DMS114 treated with DMSO at 0.1 percent for 48 hours (cell line): Measurements from ENCODE around the gene MTMR3.

Experiments used
- DNase-seq: peaks from one replicate; lab custom pipeline; 2025; ENCODE audit not compliant: unreplicated experiment; lab: John Stamatoyannopoulos, UW

MTMR3 gene

GRCh38 chr22:29914165-29914564 is 31.2 kb downstream of the MTMR3 start:
- no peak for DNase-seq

DNA sequence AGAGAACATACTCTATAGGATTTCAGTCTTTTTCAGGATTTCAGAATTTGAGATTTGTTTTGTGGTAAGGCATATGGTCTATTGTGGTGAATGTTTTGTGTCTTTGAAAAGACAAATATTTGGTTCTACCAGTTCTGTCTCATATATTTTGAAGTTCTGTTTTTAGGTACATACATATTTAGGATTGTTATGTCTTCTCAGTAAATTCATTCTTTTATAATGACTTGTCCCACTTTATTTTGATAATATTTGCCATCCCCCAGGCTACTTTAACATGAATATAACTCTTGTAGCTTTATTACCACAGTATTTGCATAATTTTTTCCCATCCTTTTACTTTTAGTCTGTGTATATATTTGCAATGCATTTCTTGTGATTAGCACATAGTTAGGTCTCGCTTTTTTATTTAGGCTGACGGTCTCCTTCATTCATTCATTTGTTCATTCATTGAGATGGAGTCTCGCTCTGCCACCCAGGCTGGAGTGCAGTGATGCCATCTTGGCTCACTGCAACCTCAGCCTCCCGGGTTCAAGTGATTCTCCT is 32.1 kb downstream of the MTMR3 start:
- DNase-seq = no peak

GRCh38 chr22:29916007-29916544 is 33.1 kb downstream of the MTMR3 start:
- no peak for DNase-seq

- no peak for DNase-seq
Observed at GRCh38 chr22:29917052-29917902, 34.3 kb downstream of the MTMR3 start.

- DNase-seq = no peak
Observed at GRCh38 chr22:29925402-29925801, 42.4 kb downstream of the MTMR3 start.

DNA sequence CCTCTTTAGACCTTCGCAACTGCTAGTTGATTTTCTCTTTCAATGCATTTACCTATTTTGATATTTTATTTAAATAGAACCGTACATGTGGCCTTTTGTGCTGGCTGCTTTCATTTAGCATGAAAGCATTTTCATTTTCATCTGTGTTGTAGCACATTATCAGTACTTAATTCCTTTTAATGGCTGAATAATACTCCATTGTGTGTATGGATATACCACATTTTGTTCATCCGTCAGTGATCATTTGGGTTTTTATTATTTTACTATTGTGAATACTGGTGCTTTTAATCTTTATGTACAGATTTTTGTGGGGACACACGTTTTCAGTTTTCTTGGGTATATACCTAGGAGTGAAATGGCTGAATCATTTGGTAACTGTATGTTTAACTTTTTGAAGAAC is 43.1 kb downstream of the MTMR3 start:
- DNase-seq = no peak

GRCh38 chr22:29932136-29932535 is 49.2 kb downstream of the MTMR3 start:
- no peak for DNase-seq

GRCh38 chr22:29933619-29934018 is 50.6 kb downstream of the MTMR3 start:
- no peak for DNase-seq

DNA sequence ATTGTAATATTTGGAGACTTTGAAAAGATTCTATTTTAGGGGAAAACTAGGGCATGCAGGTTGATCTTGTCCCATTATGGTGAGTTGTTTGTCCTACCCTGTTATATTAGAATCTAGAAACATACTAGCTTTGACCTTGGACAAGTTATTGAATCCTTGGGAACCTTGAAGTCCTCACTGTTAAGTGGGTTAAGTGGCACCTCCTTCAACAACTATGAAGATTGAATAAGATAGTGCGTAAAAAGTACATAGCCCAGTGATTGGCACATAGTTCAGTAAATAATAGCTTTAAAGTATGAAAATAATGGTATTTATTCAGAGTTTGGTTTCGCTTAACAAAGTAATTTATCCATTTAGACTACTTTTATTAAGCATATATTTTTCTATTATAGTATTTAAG is 51.6 kb downstream of the MTMR3 start:
- DNase-seq = no peak

DNA sequence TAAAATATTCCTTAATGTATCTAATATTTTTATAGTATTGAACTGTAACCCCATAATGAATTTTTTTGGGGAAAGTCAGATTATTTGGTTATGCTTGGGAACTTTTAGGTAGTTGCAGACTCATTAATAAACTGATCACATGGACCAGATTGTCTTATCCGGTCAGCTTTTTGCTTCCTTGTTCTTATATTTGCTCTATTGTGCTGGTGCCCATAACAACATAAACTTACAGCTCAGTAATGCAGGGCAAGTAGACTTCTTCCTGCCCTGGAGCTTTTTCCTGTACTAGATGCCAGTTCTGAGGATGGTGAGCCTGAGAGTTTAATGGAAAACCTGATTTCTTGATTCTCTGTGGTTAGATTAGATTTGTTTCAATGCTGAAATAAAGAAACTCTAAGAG is 53.2 kb downstream of the MTMR3 start:
- no peak for DNase-seq

DNA sequence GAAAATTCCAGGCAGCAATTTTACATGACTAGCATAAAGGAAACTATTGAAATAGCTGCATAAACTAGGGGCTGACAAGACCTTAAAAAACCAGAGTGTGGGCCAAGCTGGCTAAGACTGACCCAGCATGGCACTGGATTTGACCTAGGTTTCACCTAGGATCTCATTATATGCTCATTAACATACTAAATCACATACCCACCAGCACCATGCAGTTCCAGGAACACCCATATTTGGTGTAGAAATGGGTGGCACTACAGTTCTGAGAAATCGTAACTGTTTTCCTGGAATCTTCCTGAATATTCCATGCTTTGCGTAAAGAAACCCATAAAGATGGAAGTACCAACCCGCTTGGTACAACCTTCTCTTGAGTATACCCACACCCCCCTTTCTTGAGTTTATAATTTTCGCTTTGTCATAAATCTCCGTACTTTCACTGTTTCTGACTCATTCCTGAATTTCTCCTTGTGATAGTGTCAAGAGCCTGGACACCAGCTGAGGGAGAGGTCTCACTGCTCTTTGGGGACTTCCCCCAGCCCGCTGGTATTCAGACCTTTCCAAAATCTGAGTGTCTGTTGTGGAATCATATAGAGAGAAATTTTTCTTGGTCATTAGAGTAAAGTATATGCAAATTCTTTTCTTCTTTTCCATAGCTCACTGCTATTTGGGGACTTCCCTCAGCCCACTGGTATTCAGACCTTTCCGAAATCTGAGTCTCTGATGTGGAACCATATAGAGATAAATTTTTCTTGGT is 55.1 kb downstream of the MTMR3 start:
- DNase-seq = no peak

- no peak for DNase-seq
Observed at GRCh38 chr22:29940526-29940925, 57.6 kb downstream of the MTMR3 start.

GRCh38 chr22:29944339-29944738 is 61.4 kb downstream of the MTMR3 start:
- no peak for DNase-seq

GRCh38 chr22:29945435-29945834 is 62.5 kb downstream of the MTMR3 start:
- DNase-seq = no peak

- DNase-seq = no peak
Observed at GRCh38 chr22:29946220-29946619, 63.2 kb downstream of the MTMR3 start.

- DNase-seq = no peak
Observed at GRCh38 chr22:29947410-29948384, 64.7 kb downstream of the MTMR3 start.

DNA sequence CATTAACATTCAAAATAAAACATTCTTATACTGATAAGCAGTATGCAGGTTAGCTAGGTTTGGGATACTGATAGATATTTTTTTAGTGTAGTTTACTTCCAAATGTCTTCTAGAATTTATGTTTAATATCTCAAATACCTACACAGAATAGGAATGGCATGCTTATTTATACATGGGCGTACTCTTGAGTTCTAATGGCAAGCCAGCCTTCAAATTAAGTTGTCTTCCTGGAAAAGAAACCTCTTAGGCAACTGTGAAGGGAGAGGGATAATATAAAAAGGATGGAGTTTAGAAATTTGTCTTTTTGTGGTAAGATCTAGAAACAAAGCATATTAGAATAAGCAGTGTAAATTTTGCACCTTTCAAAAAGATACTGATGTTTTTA is 65.4 kb downstream of the MTMR3 start:
- DNase-seq = no peak

- DNase-seq = no peak
Observed at GRCh38 chr22:29949872-29950271, 66.9 kb downstream of the MTMR3 start.

GRCh38 chr22:29951791-29952413 is 68.9 kb downstream of the MTMR3 start:
- no peak for DNase-seq

GRCh38 chr22:29954203-29954855 is 71.4 kb downstream of the MTMR3 start:
- no peak for DNase-seq
